DMS114 treated with DMSO at 0.1 percent for 48 hours (cell line): ENCODE measurements around the gene R3HCC1L.
"Not testable (repeated sequence)": the region's sequence is repeated elsewhere in the genome, so short reads cannot be mapped to it uniquely, and the experiment has no call there.

Source experiments
- DNase-seq: peaks from one replicate; lab custom pipeline; 2025; ENCODE audit not compliant: unreplicated experiment; lab: John Stamatoyannopoulos, UW

The R3HCC1L gene

GRCh38 chr10:98170249-98171117 is 36.0 kb downstream of the R3HCC1L start:
- DNase-seq: peak; percentile 36

- DNase-seq: no peak
Observed at GRCh38 chr10:98172073-98172472, 37.6 kb downstream of the R3HCC1L start.

DNA sequence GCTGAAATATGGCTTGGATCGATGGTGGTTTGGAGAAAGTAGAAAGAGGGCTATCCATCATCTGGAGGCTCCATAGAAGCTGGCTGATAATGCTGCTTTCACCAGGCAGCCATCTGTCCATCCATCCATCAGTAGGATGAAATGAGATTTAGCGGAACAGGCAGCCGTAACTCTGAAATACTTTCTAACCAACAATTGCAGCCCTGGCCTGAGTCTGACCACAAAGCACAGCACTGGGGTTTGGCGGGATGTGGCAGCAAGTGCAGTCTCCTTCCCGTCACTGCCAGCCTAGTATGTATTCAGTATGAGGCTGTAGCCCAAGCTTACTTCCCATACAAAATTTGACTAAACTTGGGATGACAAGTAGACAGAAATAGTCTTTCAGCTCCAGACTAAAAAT is 38.0 kb downstream of the R3HCC1L start:
- DNase-seq: no peak

DNA sequence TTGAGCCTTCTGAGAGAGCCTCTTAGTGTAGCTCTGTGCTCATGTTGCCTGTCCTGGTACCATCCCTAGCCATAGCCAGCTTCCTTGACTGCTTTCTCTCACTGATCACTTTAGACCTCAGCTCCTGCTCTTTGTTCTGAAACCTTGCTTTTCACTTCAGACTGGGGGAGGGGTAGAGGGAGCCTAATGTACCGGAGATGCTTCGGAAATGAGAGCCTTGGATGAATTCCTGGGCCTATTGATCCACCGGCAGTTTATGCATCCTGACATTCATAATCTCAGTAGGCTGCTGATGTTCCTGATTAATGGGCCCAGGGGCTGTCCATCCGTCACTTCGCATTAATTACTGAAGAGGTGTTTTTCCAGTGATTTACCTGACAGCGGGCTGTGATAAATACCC is 38.8 kb downstream of the R3HCC1L start:
- no peak for DNase-seq

DNA sequence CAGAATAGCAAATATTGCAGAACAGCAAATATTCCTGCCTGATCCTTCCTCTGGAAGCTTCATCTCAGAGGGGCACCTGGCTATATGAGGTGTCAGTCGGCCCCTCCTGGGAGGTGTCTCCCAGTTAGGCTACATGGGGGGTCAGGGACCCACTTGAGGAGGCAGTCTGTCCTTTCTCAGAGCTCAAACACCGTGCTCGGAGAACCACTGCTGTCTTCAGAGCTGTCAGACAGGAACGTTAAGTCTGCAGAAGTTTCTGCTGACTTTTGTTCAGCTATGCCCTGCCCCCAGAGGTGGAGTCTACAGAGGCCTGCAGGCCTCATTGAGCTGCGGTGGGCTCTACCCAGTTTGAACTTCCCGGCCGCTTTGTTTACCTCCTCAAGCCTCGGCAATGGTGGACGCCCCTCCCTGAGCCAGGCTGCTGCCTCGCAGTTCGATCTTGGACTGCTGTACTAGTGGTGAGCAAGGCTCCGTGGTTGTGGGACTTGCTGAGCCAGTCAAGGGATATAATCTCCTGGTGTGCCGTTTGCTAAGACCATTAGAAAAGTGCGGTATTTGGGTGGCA is 48.0 kb downstream of the R3HCC1L start:
- not testable (repeated sequence) for DNase-seq

GRCh38 chr10:98186681-98187080 is 52.2 kb downstream of the R3HCC1L start:
- no peak for DNase-seq

- not testable (repeated sequence) for DNase-seq
Observed at GRCh38 chr10:98190773-98191172, 56.3 kb downstream of the R3HCC1L start.

- DNase-seq: no peak
Observed at GRCh38 chr10:98193037-98193436, 58.6 kb downstream of the R3HCC1L start.

- no peak for DNase-seq
Observed at GRCh38 chr10:98194633-98195032, 60.2 kb downstream of the R3HCC1L start.

DNA sequence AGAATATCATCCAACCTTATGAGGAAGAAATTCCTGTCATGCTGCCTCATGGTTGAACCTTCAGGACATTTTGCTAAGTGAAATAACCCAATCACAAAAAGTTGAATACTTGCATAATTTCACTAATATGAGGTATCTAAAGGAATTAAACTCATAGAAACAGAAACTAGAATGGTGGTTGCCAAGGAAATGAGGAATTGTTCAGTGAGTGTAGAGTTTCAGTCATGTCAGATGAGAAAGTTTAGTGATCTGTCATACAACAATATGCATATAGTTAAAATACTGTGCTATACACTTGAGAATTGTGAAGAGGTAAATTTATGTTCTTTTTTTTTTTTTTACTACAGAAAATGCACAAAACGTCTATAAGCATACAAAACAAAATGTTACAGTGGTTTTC is 60.7 kb downstream of the R3HCC1L start:
- DNase-seq: no peak

GRCh38 chr10:98196985-98197384 is 62.5 kb downstream of the R3HCC1L start:
- DNase-seq: no peak

- no peak for DNase-seq
Observed at GRCh38 chr10:98201760-98202159, 67.3 kb downstream of the R3HCC1L start.

DNA sequence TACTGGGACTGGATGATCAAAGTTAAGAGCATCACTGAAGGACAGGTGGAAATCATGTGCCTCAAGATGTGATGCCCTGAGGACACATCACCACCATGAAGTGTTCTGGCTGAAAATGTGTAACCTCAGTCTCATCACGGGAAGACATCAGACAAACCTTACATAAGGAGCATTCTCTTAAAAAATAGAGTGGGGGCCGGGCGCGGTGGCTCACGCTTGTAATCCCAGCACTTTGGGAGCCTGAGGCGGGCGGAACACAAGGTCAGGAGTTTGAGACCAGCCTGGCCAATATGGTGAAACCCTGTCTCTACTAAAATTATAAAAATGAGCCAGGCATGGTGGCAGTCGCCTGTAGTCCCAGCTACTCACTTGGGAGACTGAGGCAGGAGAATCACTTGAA is 67.9 kb downstream of the R3HCC1L start:
- DNase-seq: no peak

DNA sequence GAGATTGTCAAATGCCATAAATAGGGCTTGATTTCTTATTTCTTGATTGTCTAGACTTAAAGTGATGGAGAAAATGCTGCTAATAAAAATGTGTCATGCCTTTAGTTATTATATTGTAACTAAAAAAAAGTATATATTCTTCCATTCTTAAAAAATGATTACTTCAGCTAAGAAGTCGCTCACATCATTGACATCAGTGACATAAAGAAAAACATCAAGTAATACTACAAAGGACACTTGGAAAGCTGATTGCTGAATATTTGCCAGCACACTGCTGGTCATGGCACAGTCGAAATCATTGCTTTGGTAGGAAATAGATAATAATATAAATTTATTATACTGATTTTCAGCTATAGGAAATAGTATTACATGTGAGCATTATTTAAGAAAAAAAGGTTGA is 70.9 kb downstream of the R3HCC1L start:
- DNase-seq: no peak

DNA sequence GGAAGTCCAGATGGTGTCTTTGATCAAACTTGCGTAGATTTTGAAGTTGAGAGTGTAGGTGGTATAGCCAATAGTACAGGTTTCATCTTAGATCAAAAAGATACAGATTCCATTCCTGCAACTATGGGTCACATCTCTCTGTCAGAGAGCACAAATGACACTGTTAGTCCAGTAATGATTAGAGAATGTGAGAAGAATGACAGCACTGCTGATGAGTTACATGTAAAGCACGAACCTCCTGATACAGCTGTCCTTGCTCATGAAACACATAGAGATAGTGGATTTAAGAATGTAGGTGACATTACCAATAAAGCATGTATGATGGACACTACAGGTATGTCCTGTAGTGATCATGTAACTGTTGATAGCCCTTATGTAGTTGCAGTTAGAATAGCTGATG is 74.5 kb downstream of the R3HCC1L start:
- no peak for DNase-seq

- no peak for DNase-seq
Observed at GRCh38 chr10:98209441-98209840, 75.0 kb downstream of the R3HCC1L start.

- DNase-seq: no peak
Observed at GRCh38 chr10:98212196-98212595, 77.7 kb downstream of the R3HCC1L start.

DNA sequence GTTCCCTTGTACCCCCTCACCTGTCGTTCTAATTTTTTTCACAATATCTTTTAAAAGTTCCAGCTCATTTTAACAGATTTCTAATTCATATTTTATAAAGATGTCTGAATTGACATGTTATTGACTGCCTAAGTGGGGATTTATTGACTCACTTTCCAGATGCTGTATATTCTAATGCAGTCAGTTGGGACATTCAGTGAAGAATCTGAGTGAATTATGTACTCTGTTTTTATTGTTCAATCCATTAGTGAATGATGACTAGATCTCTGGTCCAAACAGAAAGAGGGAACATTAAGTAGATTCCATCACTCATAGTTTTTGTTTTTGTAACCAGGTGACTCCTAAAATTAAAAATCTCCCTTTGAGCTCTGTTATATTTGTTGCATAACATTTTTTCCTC is 79.3 kb downstream of the R3HCC1L start:
- DNase-seq: no peak

GRCh38 chr10:98215373-98215772 is 80.9 kb downstream of the R3HCC1L start:
- DNase-seq: no peak

DNA sequence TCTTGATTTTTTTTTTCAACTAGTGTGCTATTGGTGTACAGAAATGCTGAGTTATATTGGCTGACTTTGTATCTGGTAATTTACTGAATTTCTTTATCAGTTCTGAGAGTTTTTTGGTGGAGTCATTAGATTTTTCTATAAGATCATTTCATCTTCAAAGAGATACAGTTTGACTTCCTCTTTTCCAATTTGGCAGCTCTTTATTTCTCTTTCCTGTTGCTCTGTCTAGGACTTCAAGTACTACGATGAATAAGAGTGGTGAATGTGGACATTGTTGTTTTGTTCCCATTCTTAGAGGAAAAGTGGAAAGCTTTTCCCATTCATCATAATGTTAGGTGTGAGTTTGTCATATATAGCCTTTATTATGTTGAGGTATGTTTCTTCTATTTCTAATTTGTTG is 83.3 kb downstream of the R3HCC1L start:
- no peak for DNase-seq

GRCh38 chr10:98223874-98224273 is 89.4 kb downstream of the R3HCC1L start:
- DNase-seq: no peak

- no peak for DNase-seq
Observed at GRCh38 chr10:98224509-98224908, 90.1 kb downstream of the R3HCC1L start.

DNA sequence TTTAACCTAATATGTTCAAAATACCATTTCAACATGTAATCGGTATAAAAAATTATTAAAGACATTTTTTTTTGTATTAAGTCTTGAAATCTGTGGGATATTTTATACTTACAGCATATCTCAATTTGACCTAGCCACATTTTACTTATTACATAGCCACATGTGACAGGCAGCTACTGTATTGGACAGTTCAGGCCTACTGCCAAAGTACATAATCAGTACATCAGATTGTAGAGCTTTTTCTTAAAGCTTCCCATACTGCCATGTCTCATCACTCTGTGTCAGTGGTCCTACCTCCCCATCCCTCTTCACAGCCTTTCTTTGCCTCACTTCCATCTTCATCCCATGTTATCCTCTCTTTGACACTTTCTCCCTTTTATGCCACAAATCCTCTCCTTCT is 90.5 kb downstream of the R3HCC1L start:
- no peak for DNase-seq
